ENCODE results near the gene INTS4. TPM values are rescaled to one million over a fixed set of nuclear protein-coding genes. Genes with fewer than 3 reads are reported as not detected.

Gene INTS4
- total and polyA plus RNA-seq, 8 donors, result 10.7 to 92.8 (median 18.3) TPM

GRCh38 chr11:78037825-78038620 is 43.6 kb upstream of the INTS4 start:
- 72 to 80% (median 77%) methylated on average over 8 to 9 of the region's 9 CpGs for WGBS, 5 donors

GRCh38 chr11:78037056-78037455 is 42.6 kb upstream of the INTS4 start:
- TF ChIP-seq POLR2AphosphoS5 (IDR thresholded peaks at IDR 0.05), result peak in 2 of 3 donors; percentile 74 to 81
- no peak for TF ChIP-seq CTCF (IDR thresholded peaks at IDR 0.05)
- no peak for TF ChIP-seq POLR2A (IDR thresholded peaks at IDR 0.05)
- no peak for TF ChIP-seq EP300 (IDR thresholded peaks at IDR 0.05)
- no peaks in the 10 kb centered on the region for H3K36me3 ChIP-seq
- no peaks in the 10 kb centered on the region for H3K9me3 ChIP-seq
- peak overlapping the region; percentile 64 to 91 (median 72) for H3K27ac ChIP-seq
- intact Hi-C loops (cut with DNase I; ENCODE audit: low total_unique reads), result no loop called here
- no peak overlapping the region for H3K4me3 ChIP-seq
- no peaks in the 10 kb centered on the region for H3K27me3 ChIP-seq
- peak; percentile 80 to 89 for DNase-seq
- WGBS, 5 donors, result 25 to 62% (median 52%) methylated on average over 3 of the region's 3 CpGs
- H3K4me1 ChIP-seq, result peaks cover 42 to 53% (median 47%) of the 10 kb centered on the region in 4 donors

More at GRCh38 chr11:78037825-78038620, 43.6 kb upstream of the INTS4 start:
- H3K36me3 ChIP-seq, result no peaks in the 10 kb centered on the region
- no peak overlapping the region for H3K4me3 ChIP-seq
- peak overlapping the region; percentile 64 to 91 (median 72) for H3K27ac ChIP-seq
- peaks cover 40 to 48% (median 44%) of the 10 kb centered on the region in 4 donors for H3K4me1 ChIP-seq
- H3K9me3 ChIP-seq, result no peaks in the 10 kb centered on the region
- TF ChIP-seq POLR2AphosphoS5 (IDR thresholded peaks at IDR 0.05), result no peak
- TF ChIP-seq EP300 (IDR thresholded peaks at IDR 0.05), result no peak
- no peak for TF ChIP-seq CTCF (IDR thresholded peaks at IDR 0.05)
- no peak for TF ChIP-seq POLR2A (IDR thresholded peaks at IDR 0.05)
- intact Hi-C loops (cut with DNase I; ENCODE audit: low total_unique reads), result no loop called here
- DNase-seq, result no peak
- no peaks in the 10 kb centered on the region for H3K27me3 ChIP-seq

- DNase-seq, result no peak
- intact Hi-C loops (cut with DNase I; ENCODE audit: low total_unique reads), result no loop called here
- WGBS, 5 donors, result 75 to 84% (median 78%) methylated on average over 3 of the region's 3 CpGs
- no peak overlapping the region for H3K4me3 ChIP-seq
- H3K9me3 ChIP-seq, result no peaks in the 10 kb centered on the region
- TF ChIP-seq CTCF (IDR thresholded peaks at IDR 0.05), result no peak
- TF ChIP-seq POLR2A (IDR thresholded peaks at IDR 0.05), result no peak
- TF ChIP-seq EP300 (IDR thresholded peaks at IDR 0.05), result no peak
- no peak for TF ChIP-seq POLR2AphosphoS5 (IDR thresholded peaks at IDR 0.05)
- peaks cover 42 to 61% (median 55%) of the 10 kb centered on the region in 4 donors for H3K4me1 ChIP-seq
- H3K27ac ChIP-seq, result peak overlapping the region; percentile 64 to 91 (median 72)
- H3K36me3 ChIP-seq, result no peaks in the 10 kb centered on the region
- H3K27me3 ChIP-seq, result no peaks in the 10 kb centered on the region
Measured at GRCh38 chr11:78036313-78036712, 41.8 kb upstream of the INTS4 start.

GRCh38 chr11:78034623-78035022 is 40.2 kb upstream of the INTS4 start:
- TF ChIP-seq POLR2AphosphoS5 (IDR thresholded peaks at IDR 0.05), result no peak
- TF ChIP-seq CTCF (IDR thresholded peaks at IDR 0.05), result no peak
- TF ChIP-seq POLR2A (IDR thresholded peaks at IDR 0.05), result no peak
- TF ChIP-seq EP300 (IDR thresholded peaks at IDR 0.05), result no peak
- 69 to 87% (median 77%) methylated on average over 10 of the region's 10 CpGs for WGBS, 5 donors

More at GRCh38 chr11:78034623-78035022, 40.2 kb upstream of the INTS4 start:
- Histone ChIP-seq H3K4me1 (peaks cover 39 to 64% (median 54%) of the 10 kb centered on the region in 4 donors), H3K9me3 (no peaks in the 10 kb centered on the region), H3K36me3 (no peaks in the 10 kb centered on the region), H3K4me3 (no peak overlapping the region), H3K27me3 (no peaks in the 10 kb centered on the region), H3K27ac (no peak overlapping the region)
- intact Hi-C loops (cut with DNase I; ENCODE audit: low total_unique reads), result no loop called here
- no peak for DNase-seq
